Glutamatergic neuron (in vitro differentiated cells): ENCODE results near the gene LSM12. TPM values are rescaled to one million over a fixed set of nuclear protein-coding genes. Genes with fewer than 3 reads are reported as not detected.
A peak's percentile ranks its signal among the peaks of the same experiment; 100 is the strongest.

ENCODE experiments used
- DNase-seq: peaks from one replicate; pipeline ENCODE4 v3.0.0; 2022
- H3K27ac Mint-ChIP-seq: one replicate; pipeline ENCODE4 v1.8.0; 2020; ENCODE audit warnings: mild to moderate bottlenecking, mixed read lengths, inconsistent platforms; ENCODE audit not compliant: unreplicated experiment
- H3K27me3 Mint-ChIP-seq: one replicate; pipeline ENCODE4 v1.8.0; 2020; ENCODE audit warnings: mild to moderate bottlenecking, moderate library complexity, mixed read lengths, inconsistent platforms; ENCODE audit not compliant: unreplicated experiment
- H3K36me3 Mint-ChIP-seq: one replicate; pipeline ENCODE4 v1.8.0; 2020; ENCODE audit warnings: mild to moderate bottlenecking, mixed read lengths, inconsistent platforms; ENCODE audit not compliant: unreplicated experiment
- H3K4me1 Mint-ChIP-seq: one replicate; pipeline ENCODE4 v1.8.0; 2020; ENCODE audit warnings: mild to moderate bottlenecking, low read depth, mixed read lengths, inconsistent platforms; ENCODE audit not compliant: unreplicated experiment
- H3K4me3 Mint-ChIP-seq: one replicate; pipeline ENCODE4 v1.8.0; 2020; ENCODE audit warnings: mild to moderate bottlenecking, mixed read lengths, inconsistent platforms; ENCODE audit not compliant: unreplicated experiment
- H3K9me3 Mint-ChIP-seq: one replicate; pipeline ENCODE4 v1.8.0; 2020; ENCODE audit warnings: mild to moderate bottlenecking, moderate library complexity, mixed read lengths, inconsistent platforms; ENCODE audit not compliant: unreplicated experiment
- total RNA-seq: library from RNA; stranded (reverse); fragmentation: NEBNext Ultra II Directional; extraction: Animal tissue kit (Norgen Biotek cat#: 25700); gene quantifications from one replicate; pipeline ENCODE4 v1.2.1, GENCODE V29; 2021; ENCODE audit not compliant: unreplicated experiment
- TF ChIP-seq, protein P1 (sequence below): fragments of 200-600 bp; sonication (generic); IDR thresholded peaks from one replicate; pipeline ENCODE4 v1.5.0; 2021; ENCODE audit not compliant: partially characterized antibody, unreplicated experiment

The LSM12 gene
- total RNA-seq, 1 donor from 2014 or later, result 57.9 TPM

DNA sequence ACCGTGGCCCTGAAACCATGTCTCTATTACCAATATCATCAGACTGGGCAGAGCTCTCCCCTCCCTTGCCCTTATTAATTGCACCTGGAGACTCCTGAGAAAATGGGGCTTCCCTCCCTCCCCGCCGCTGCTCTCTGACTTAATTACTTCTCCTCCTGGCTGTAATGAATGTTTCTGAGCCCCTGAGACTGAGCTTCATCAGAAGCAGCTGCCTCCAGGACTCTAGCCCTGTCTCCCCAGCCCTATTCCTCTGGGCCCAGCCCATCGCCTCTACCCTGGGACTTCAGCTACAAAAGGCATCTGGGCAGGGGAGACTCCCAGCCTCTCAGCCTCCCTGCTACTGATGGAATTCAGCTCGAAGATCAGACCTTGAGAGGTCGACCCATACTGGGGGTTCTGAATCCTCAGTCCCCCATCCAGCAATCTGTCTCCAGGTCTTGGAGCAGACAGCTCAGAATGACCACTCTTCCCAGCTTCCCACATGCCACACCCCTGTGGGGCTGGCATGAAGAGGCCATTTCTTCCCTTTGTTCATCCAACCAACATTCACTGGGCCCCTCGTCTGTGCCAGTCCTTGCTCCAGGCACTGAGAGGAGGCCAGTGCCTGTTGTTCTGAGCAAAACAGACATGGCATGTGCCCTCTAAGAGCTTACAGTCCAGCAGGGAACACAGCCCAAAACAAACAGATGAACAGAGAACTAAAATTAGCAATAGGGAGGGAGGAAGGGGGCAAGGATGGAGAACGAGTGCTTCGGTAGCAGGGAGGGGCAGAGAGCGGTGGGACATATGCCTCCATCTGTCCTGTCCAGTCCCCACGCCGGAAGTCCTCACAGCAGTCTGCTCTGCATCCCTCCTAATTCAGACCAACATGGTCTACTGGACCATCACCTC, 79.1 kb downstream of the LSM12 start:
- Mint-ChIP-seq H3K36me3 (no peaks in the 10 kb centered on the region), H3K27me3 (peaks cover 7% of the 10 kb centered on the region), H3K4me1 (peaks cover 15% of the 10 kb centered on the region), H3K27ac (peak overlapping the region; percentile 73), H3K9me3 (peaks cover 8% of the 10 kb centered on the region), H3K4me3 (peak overlapping the region; percentile 48)
- TF ChIP-seq, protein P1, sequence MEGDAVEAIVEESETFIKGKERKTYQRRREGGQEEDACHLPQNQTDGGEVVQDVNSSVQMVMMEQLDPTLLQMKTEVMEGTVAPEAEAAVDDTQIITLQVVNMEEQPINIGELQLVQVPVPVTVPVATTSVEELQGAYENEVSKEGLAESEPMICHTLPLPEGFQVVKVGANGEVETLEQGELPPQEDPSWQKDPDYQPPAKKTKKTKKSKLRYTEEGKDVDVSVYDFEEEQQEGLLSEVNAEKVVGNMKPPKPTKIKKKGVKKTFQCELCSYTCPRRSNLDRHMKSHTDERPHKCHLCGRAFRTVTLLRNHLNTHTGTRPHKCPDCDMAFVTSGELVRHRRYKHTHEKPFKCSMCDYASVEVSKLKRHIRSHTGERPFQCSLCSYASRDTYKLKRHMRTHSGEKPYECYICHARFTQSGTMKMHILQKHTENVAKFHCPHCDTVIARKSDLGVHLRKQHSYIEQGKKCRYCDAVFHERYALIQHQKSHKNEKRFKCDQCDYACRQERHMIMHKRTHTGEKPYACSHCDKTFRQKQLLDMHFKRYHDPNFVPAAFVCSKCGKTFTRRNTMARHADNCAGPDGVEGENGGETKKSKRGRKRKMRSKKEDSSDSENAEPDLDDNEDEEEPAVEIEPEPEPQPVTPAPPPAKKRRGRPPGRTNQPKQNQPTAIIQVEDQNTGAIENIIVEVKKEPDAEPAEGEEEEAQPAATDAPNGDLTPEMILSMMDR, result no peak
- peak; percentile 37 for DNase-seq

GRCh38 chr17:43986225-43986981, 80.1 kb downstream of the LSM12 start:
- Mint-ChIP-seq H3K9me3 (peaks cover 8% of the 10 kb centered on the region), H3K36me3 (no peaks in the 10 kb centered on the region), H3K27me3 (peaks cover 6% of the 10 kb centered on the region), H3K4me3 (no peak overlapping the region), H3K27ac (no peak overlapping the region), H3K4me1 (peaks cover 15% of the 10 kb centered on the region)
- DNase-seq, result no peak
- TF ChIP-seq, protein P1, result no peak

- Mint-ChIP-seq H3K27me3 (peaks cover 6% of the 10 kb centered on the region), H3K9me3 (peaks cover 11% of the 10 kb centered on the region), H3K36me3 (no peaks in the 10 kb centered on the region), H3K27ac (no peak overlapping the region), H3K4me3 (peak overlapping the region; percentile 34), H3K4me1 (peaks cover 15% of the 10 kb centered on the region)
- TF ChIP-seq, protein P1, result no peak
- DNase-seq, result no peak
Observed at GRCh38 chr17:43984521-43984920, 82.0 kb downstream of the LSM12 start.

Other genes with a start within 250 kb of the LSM12 start
- gene MPP3, start 233.5 kb downstream of the LSM12 start, total RNA-seq, result 22.9 TPM
- not detected for gene CD300LG, start 219.5 kb downstream of the LSM12 start, total RNA-seq
- gene MPP2, start 159.1 kb downstream of the LSM12 start, total RNA-seq, result 51.6 TPM
- not detected for gene PPY, start 124.2 kb downstream of the LSM12 start, total RNA-seq
- not detected for gene PYY, start 112.7 kb downstream of the LSM12 start, total RNA-seq
- 0.49 TPM for gene NAGS, start 62.0 kb downstream of the LSM12 start, total RNA-seq
- 22.6 TPM for gene TMEM101, start 51.7 kb downstream of the LSM12 start, total RNA-seq
- gene G6PC3, start 4.1 kb upstream of the LSM12 start, total RNA-seq, result 51.2 TPM
- 185 TPM for gene HDAC5, start 57.0 kb upstream of the LSM12 start, total RNA-seq
- gene HROB, start 75.3 kb upstream of the LSM12 start, total RNA-seq, result 3.2 TPM
- gene ASB16, start 104.0 kb upstream of the LSM12 start, total RNA-seq, result not detected
- gene TMUB2, start 120.3 kb upstream of the LSM12 start, total RNA-seq, result 52.1 TPM
- gene ATXN7L3, start 133.2 kb upstream of the LSM12 start, total RNA-seq, result 146 TPM
- gene UBTF, start 153.0 kb upstream of the LSM12 start, total RNA-seq, result 97.6 TPM
- gene SLC4A1, start 201.5 kb upstream of the LSM12 start, total RNA-seq, result not detected
- gene RUNDC3A, start 241.9 kb upstream of the LSM12 start, total RNA-seq, result 282 TPM